ENCODE data around the gene TPX2.

DNA sequence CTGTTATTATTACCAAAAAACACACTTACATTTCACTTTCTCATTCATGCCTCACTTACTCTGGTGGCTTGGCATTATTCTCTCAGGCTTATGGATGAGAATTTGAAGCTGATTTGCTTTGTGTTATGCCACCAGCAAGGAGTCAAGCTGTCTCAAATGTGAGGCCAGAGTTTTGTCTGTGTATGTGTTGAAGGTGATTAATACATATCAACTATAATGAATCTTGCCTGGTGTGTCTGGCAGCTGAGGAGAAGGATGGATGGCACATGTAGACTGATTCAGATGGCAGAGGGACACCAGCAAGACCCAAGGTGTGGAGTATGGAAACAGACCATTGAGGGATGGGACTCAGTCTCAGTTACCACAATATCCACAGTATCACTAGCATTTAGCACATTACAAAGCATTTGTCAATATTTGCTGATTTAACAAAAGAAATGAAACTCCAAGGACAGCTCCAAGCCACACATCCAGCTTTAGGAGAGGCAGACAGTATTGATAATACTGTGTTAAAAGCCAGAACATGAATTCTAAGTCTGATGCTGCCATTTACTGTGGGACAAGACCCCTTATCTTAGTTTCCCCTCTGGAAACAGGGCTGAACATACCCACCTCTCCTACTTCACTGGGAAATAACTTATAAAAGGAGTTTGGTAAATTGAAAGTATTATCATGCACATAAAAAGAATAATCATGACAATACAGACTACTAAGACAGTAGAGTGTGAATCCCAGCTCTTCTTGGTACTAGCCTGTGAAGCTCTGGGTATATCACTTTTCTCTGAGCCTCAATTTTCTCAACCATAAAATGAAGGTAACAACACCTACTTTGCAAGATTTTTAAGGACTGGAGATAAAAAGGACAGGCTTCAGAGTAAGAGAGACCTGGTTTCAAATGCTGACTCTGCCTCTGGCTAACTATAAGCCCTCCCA lies 27.6 kb upstream of the TPX2 start:
- TF ChIP-seq, protein P1, sequence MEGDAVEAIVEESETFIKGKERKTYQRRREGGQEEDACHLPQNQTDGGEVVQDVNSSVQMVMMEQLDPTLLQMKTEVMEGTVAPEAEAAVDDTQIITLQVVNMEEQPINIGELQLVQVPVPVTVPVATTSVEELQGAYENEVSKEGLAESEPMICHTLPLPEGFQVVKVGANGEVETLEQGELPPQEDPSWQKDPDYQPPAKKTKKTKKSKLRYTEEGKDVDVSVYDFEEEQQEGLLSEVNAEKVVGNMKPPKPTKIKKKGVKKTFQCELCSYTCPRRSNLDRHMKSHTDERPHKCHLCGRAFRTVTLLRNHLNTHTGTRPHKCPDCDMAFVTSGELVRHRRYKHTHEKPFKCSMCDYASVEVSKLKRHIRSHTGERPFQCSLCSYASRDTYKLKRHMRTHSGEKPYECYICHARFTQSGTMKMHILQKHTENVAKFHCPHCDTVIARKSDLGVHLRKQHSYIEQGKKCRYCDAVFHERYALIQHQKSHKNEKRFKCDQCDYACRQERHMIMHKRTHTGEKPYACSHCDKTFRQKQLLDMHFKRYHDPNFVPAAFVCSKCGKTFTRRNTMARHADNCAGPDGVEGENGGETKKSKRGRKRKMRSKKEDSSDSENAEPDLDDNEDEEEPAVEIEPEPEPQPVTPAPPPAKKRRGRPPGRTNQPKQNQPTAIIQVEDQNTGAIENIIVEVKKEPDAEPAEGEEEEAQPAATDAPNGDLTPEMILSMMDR (IDR thresholded peaks at IDR 0.05) = no peak
- TF ChIP-seq EP300 (IDR thresholded peaks at IDR 0.05) = no peak
- TF ChIP-seq POLR2A (IDR thresholded peaks at IDR 0.05) = no peak
